Upper lobe of left lung (tissue), 6 donors: ENCODE measurements around the gene CIAO2A. TPM values are rescaled to one million over a fixed set of nuclear protein-coding genes. Genes with fewer than 3 reads are reported as not detected.

ENCODE experiments used
- ATAC-seq, 2 donors: fragments of 200-7000 bp; cut with Tn5 transposase; one replicate each; pipeline ENCODE4 v1.9.1; 2022; ENCODE audit warnings: mild to moderate bottlenecking in 2 of 2, moderate library complexity in 2 of 2; ENCODE audit not compliant: low FRiP score in 2 of 2
- DNase-seq, 2 donors: peaks; one replicate each; pipeline ENCODE4 v3.0.0-alpha.2; 2019 to 2020
- H3K27ac ChIP-seq, 4 donors: fragments of 200-600 bp; sonication (generic); one replicate each; pipeline ENCODE4 v1.5.1; 2016 to 2019
- H3K27me3 ChIP-seq, 4 donors: fragments of 200-600 bp; sonication (generic); one replicate each; pipeline ENCODE4 v1.5.1; 2017 to 2019
- H3K36me3 ChIP-seq, 4 donors: fragments of 200-600 bp; sonication (generic); one replicate each; pipeline ENCODE4 v1.5.1; 2016 to 2019
- H3K4me1 ChIP-seq, 4 donors: fragments of 200-600 bp; sonication (generic); one replicate each; pipeline ENCODE4 v1.5.1; 2018 to 2019
- H3K4me3 ChIP-seq, 4 donors: fragments of 200-600 bp; sonication (generic); one replicate each; pipeline ENCODE4 v1.5.1; 2017 to 2019; ENCODE audit warnings: mild to moderate bottlenecking in 2 of 4, moderate library complexity in 1 of 4
- H3K9me3 ChIP-seq, 4 donors: fragments of 200-600 bp; sonication (generic); one replicate each; pipeline ENCODE4 v1.5.1; 2018 to 2019
- CTCF ChIP-seq, 6 experiments: fragments of 450-650 bp in 4 of 6; fragments of 200-600 bp in 2 of 6; sonication (generic) in 2 of 6; IDR thresholded peaks; one replicate each; pipeline ENCODE4 v1.5.1; 2016 to 2019; ENCODE audit warnings: antibody characterized with exemption in 6 of 6
- EP300 ChIP-seq, 4 donors: sonication (generic); formaldehyde crosslinking; IDR thresholded peaks; one replicate each; pipeline ENCODE4 v1.5.1; 2017; ENCODE audit warnings: antibody characterized with exemption in 4 of 4, control low read depth in 2 of 4
- POLR2A ChIP-seq, 4 donors: fragments of 450-650 bp; IDR thresholded peaks; one replicate each; pipeline ENCODE4 v1.5.1; 2016 to 2017; ENCODE audit warnings: antibody characterized with exemption in 4 of 4, mild to moderate bottlenecking in 2 of 4
- POLR2AphosphoS5 ChIP-seq, 2 donors: sonication (generic); formaldehyde crosslinking; IDR thresholded peaks; one replicate each; pipeline ENCODE4 v1.5.1; 2017; ENCODE audit warnings: antibody characterized with exemption in 2 of 2
- WGBS, 2 donors: methylation state at CpG; one replicate each; pipeline ENCODE4 v1.1.5; 2017 to 2018; 5-methylcytosine and 5-hydroxymethylcytosine counted together
- total RNA-seq, 6 donors: library from RNA; depleted of rRNA in 4 of 6; stranded (reverse); fragments of >200 nt in 4 of 6; gene quantifications; one replicate each; pipeline versions ENCODE4 v1.1.0 to v1.2.1, GENCODE V29; 2016 to 2021
- donor health status: DM: no; HTN: no; CAD: no; lungs with moderate emphysema.
- donor health status: DM: no; HTN: yes; CAD: no; lungs with severe emphysema.

The CIAO2A gene
- total RNA-seq, 6 donors from 2014 or later, result 38.8 to 70.3 (median 49.2) TPM

- TF ChIP-seq POLR2A (IDR thresholded peaks at IDR 0.05) (no peak), POLR2AphosphoS5 (IDR thresholded peaks at IDR 0.05) (no peak), EP300 (IDR thresholded peaks at IDR 0.05) (no peak), CTCF (IDR thresholded peaks at IDR 0.05) (no peak)
- no peaks in the 10 kb centered on the region for H3K27me3 ChIP-seq
- no peaks in the 10 kb centered on the region for H3K36me3 ChIP-seq
- H3K27ac ChIP-seq, result no peak overlapping the region
- 83 to 90% methylated on average over 2 to 5 of the region's 5 CpGs for WGBS, 2 donors
- H3K9me3 ChIP-seq, result no peaks in the 10 kb centered on the region
- no peak overlapping the region for H3K4me3 ChIP-seq
- H3K4me1 ChIP-seq, result peaks cover 6 to 15% (median 11%) of the 10 kb centered on the region in 4 donors
- DNase-seq (no peak), ATAC-seq (no peak)
Observed at GRCh38 chr15:64052925-64053491, 40.6 kb downstream of the CIAO2A start.

- Histone ChIP-seq H3K27me3 (no peaks in the 10 kb centered on the region), H3K4me1 (peaks cover 17 to 25% (median 21%) of the 10 kb centered on the region in 4 donors), H3K36me3 (no peaks in the 10 kb centered on the region), H3K9me3 (no peaks in the 10 kb centered on the region), H3K27ac (no peak overlapping the region), H3K4me3 (no peak overlapping the region)
- WGBS, 2 donors, result 97 to 98% methylated on average over 4 to 5 of the region's 6 CpGs
- ATAC-seq (no peak), DNase-seq (peak in 1 of 2 donors; percentile 9)
- TF ChIP-seq CTCF (IDR thresholded peaks at IDR 0.05) (no peak), POLR2A (IDR thresholded peaks at IDR 0.05) (no peak), EP300 (IDR thresholded peaks at IDR 0.05) (no peak), POLR2AphosphoS5 (IDR thresholded peaks at IDR 0.05) (no peak)
Observed at GRCh38 chr15:64051407-64052259, 42.0 kb downstream of the CIAO2A start.

- TF ChIP-seq POLR2A (IDR thresholded peaks at IDR 0.05) (no peak), POLR2AphosphoS5 (IDR thresholded peaks at IDR 0.05) (no peak), EP300 (IDR thresholded peaks at IDR 0.05) (no peak), CTCF (IDR thresholded peaks at IDR 0.05) (no peak)
- Histone ChIP-seq H3K4me3 (no peak overlapping the region), H3K27me3 (no peaks in the 10 kb centered on the region), H3K9me3 (no peaks in the 10 kb centered on the region), H3K4me1 (peaks cover 19 to 27% (median 24%) of the 10 kb centered on the region in 4 donors), H3K27ac (no peak overlapping the region), H3K36me3 (no peaks in the 10 kb centered on the region)
- DNase-seq (no peak), ATAC-seq (no peak)
- 89 to 98% methylated on average over 2 of the region's 2 CpGs for WGBS, 2 donors
Observed at GRCh38 chr15:64051093-64051402, 42.6 kb downstream of the CIAO2A start.

- H3K4me1 ChIP-seq, result peaks cover 22 to 30% (median 27%) of the 10 kb centered on the region in 4 donors
- no peak overlapping the region for H3K4me3 ChIP-seq
- no peaks in the 10 kb centered on the region for H3K36me3 ChIP-seq
- 45 to 64% methylated on average over 5 to 8 of the region's 8 CpGs for WGBS, 2 donors
- H3K9me3 ChIP-seq, result no peaks in the 10 kb centered on the region
- peak overlapping the region in 1 of 4 donors; percentile 41 for H3K27ac ChIP-seq
- H3K27me3 ChIP-seq, result no peaks in the 10 kb centered on the region
- peak; percentile 22 to 75 for DNase-seq
- ATAC-seq, result peak in 1 of 2 donors; percentile 38
- no peak for TF ChIP-seq CTCF (IDR thresholded peaks at IDR 0.05)
- TF ChIP-seq EP300 (IDR thresholded peaks at IDR 0.05), result no peak
- TF ChIP-seq POLR2AphosphoS5 (IDR thresholded peaks at IDR 0.05), result no peak
- TF ChIP-seq POLR2A (IDR thresholded peaks at IDR 0.05), result no peak
Observed at GRCh38 chr15:64050281-64051092, 43.2 kb downstream of the CIAO2A start.
